ENCODE results near the gene LY9. TPM values are rescaled to one million over a fixed set of nuclear protein-coding genes. Genes with fewer than 3 reads are reported as not detected.

Gene LY9
- total RNA-seq, 1 donor from 2014 or later = 3.2 TPM

DNA sequence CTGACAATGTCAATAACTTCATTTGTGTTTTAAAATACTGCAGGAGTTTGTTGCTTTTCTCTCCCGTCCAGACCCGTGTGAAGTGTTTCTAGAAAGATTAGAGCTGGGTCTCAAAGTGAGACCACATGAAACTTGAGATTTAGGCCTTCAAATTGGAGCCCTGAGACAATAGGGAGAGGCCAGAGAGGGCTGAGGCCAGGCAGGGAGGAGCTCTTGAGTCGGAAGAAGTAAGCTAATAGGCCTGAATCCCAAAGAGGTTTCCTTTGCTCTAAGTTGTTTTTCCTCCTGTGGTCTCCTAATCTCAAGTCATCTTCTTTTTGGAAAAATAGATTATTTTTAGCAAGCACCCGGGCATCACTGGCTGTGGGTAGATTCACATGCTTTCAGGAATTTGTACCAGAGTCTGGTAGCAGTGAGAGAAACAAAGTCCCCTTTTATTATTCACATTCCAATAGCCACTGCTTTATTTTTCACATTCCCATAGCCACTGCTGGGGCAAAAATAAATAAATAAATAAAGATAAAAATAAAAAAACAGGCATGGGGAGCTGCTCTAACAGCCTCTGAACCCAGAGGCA is 41.1 kb downstream of the LY9 start:
- no peak for DNase-seq (ENCODE audit: low spot score)

DNA sequence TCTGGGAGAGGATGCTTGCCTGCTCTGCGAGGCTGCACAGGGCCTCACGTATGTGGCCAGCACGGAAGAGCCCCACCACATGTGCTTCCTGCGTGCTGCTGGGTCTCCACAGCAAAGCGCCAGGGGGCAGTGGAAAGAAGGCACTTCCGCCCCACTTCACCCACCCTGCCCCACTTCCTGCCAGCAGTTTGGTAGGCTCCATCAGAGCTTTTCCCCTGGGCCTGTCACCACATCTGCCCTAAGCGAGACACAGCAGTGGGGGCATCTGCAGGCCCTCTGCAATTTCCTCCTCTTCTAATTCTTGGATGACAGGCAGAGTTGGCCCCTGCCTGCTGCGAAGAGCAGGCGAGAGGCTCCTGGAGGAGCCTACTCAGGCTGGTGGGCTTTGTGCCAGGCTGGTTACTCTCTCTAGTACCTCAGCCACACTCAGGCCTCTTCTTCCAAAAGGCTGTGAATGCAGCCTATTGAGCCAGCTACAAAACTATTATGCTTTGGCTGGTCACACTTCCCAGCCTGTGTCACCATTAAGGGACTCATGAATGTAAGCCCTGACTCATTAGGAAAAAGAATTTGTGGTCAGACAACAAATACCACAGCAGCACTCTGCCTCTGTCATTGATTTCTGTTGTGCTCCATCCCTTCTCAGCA is 41.7 kb downstream of the LY9 start:
- no peak for DNase-seq (ENCODE audit: low spot score)

DNA sequence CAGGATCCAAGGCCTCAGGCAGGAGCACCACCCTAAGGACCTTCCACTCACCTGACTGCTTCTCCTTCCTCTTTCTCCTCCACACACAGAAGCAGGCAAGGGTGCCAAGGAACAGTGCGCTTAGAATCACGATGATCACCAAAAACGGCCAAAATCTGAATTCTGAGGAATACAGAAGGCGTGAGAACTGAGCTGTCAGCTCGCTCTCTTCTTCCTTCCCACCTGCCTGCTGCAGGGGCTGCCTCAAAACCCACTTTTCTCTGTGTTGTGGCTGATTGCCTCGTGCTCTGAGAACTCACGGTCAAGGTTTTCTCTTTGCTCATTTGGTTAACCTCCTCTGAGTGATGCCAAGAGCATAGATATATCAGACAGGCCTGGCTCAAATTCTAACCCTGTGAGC is 42.9 kb downstream of the LY9 start:
- no peak for DNase-seq (ENCODE audit: low spot score)

DNA sequence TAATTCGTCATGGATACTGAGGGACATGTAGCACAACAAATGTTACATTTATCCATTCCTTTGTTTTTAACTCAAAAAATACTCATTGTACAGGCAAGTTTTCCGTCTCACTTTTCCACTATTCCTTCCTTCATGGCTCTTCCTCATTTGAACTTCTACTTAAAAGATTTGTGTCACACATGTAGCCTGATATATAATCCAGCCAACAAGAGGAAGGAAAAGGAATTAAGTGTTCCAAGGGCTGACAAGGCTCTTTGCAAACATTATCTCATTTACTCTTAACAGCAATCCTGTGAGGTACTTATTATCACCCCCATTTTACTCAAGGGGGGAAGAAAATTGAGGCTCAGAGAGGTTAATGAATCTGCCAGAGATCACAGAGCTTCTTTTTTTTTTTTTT is 43.8 kb downstream of the LY9 start:
- no peak for DNase-seq (ENCODE audit: low spot score)

DNA sequence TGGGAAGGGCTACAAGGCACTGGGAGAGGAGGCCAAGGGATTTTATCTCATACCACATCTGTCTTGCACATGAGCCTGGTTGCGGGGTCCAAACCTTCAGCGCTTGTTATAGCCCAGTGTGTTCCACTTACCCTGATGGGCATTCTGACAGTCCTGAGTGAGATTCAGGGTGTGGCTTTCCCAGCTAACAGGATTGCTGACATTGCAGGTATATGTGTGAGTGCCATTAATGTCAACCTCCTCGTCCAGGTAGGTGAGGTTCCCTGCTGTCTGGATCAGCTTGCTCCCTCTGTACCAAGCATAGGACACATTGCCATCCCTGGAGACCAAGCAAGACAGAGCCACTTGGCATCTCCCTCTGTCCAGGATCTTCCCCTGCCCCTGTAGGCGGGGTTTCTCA is 45.1 kb downstream of the LY9 start:
- DNase-seq (ENCODE audit: low spot score) = no peak

DNA sequence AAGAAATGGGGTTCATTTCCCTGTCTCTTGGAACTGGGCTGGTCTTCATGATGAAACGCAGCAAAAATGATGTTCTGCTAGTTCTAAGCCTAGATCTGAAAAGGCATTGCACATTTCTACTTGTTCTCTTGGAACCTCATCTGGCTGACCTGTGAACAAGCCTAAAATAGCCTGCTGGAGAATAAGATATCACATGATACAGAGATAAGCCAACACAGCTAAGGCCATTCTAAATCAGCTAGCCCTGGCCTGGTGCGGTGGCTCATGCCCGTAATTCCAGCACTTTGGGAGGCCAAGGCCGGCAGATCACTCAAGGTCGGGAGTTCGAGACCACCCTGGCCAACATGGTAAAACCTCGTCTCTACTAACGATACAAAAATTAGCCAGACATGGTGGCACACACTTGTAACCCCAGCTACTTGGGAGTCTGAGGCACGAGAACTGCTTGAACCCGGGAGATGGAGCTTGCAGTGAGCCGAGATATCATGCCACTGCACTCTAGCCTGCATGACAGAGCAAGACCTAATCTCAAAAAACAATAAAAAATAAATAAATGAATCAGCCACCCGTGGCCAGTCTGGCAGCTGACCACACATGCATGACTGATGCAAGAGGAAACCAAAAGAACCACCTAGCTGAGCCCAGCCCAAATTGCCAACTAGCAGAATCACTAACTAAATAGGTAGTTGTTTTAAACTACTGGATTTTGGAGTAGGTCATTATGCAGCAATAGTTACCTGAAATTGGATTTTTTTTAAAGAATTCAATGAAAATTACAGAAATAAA is 48.7 kb downstream of the LY9 start:
- DNase-seq (ENCODE audit: low spot score) = no peak

DNA sequence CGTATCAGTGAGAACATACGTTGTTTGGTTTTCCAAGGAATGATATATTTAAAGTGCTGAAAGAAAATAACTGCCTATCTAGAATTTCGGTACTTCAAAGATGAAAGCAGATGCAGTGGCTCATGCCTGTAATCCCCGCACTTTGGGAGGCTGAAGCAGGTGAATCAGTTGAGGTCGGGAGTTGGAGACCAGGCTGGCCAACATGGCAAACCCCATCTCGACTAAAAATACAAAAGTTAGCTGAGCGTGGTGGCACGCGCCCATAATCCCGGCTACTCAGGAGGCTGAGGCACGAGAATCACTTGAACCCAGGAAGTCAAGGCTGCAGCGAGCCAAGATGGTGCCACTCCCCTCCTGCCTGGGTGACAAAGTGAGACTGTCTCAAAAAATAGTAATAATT is 50.3 kb downstream of the LY9 start:
- no peak for DNase-seq (ENCODE audit: low spot score)

DNA sequence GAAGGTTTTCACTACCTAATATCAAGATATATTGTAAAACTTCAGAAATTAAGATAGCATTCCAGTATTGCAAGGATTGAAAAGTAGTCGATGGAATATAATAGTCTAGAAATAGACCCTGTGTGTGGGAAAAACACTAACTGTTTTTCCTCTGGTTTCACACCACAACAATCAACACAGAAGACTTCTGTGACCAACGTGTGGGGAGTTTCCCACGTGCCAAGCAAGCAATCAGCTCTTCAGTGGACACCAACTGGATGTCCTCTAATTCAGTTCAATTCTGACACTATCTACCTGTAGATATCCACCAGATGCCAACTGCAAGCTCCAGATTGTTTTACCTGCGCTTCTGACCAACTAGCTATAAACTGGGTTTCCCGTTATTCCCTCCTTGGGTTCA is 54.6 kb downstream of the LY9 start:
- no peak for DNase-seq (ENCODE audit: low spot score)

DNA sequence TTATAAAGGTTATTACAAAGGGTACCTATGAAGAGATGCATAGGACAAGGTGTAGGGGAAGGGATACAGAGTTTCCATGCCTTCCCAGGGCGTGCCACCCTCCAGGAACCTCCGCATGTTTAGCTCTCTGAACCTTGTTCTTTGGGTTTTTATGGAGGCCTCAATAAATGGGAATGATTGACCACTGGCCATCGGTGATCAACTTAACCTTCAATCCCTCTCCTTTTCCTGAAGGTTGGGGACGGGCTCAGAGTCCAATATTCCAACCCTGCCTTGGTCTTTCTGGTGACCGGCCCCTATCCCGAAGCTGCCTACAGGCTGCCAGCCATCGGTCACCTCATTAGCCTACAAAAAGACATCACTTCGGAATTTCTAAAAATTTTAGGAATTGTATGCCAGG is 55.0 kb downstream of the LY9 start:
- no peak for DNase-seq (ENCODE audit: low spot score)

DNA sequence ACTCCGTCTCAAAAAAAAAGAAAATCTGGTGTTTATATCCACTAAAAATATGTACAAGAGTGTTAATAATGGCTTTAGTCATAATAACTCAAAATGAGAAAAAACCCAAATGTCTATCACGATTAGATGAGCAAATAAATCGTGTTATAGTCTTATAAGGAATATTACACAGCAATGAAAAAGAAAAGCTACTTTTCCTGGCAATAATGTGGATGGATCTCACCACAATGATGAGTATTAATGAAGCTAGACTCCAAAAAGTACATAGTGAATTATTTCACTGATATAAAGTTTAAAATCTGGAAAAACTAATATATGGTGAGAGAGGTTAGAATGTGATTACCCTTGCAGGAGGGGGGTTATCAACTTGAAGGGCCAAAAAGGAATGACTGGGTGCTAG is 57.0 kb downstream of the LY9 start:
- DNase-seq (ENCODE audit: low spot score) = no peak

DNA sequence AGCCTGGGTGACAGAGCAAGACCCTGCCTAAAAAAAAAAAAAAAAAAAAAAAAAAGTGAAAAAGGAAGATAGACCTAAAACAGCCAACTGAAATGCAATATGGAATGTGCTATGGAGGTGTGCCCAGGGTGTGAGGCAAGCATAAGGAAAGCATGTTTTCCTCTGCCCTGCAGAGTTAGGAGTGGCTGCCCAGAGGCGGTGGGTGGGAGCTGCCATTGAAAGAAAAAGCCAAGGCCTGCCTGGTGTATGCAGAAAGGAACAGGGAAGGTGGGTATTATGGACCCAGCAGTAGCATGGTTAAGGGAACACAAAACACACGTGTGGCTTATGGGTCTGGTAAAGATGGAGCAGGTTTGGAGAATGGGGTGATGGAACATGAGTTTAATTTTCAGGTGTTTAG is 57.8 kb downstream of the LY9 start:
- no peak for DNase-seq (ENCODE audit: low spot score)

DNA sequence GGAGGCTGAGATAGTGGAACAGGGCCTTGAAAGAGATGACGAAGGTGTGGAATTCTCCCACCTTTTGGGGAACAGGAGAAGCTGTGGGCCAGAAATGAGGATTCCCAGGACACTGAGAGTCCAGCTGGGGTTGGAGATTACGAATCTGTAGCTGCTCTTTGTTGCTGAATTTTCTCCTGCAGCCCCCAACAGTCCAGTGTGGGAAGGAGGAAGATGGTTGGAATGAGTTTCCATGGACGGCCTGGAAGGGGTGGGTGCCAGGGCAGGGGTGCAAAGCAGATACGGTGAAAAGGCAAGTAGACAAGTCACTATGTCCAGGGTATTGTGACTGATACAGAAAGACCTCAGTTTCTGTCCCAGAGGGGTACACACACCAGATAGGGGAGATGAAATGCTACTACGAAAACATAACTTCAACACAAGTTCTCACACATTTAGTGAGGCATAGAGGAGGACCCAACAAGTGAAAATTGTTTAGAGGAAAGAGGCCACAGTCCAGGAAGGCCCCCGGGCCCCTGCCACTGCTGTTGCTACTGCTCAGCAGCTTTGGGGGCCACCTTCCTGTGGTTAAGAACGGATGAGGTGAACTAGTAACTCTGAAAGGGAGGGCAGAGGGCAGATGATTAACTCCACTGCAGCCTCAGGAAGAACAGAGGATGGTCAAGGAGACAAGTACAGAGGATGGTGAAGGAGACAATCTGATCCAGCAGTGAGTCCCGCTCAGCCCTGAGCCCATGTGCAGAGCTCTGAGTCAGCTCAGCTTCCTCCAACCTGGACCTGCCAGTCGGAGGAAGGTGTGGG is 59.4 kb downstream of the LY9 start:
- no peak for DNase-seq (ENCODE audit: low spot score)

DNA sequence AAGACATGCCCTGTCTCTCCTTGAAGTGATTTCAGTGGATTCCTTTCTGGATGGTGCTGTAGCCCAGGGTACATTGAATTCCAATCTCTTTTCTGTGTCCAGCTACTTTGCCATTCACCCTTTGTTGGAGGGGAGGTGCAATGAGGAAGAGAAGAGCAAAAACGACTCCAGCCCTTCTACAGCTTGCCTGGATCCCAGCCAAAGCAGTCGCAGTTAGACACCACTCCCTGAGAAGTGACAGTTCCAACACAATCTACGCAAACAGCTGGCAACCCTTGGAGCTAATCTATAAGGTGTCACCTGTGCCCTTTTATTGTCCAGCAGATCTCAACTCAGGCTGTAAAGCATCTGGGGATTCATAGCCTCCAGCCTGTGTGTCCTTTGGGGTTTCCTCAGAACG is 62.1 kb downstream of the LY9 start:
- DNase-seq (ENCODE audit: low spot score) = no peak

DNA sequence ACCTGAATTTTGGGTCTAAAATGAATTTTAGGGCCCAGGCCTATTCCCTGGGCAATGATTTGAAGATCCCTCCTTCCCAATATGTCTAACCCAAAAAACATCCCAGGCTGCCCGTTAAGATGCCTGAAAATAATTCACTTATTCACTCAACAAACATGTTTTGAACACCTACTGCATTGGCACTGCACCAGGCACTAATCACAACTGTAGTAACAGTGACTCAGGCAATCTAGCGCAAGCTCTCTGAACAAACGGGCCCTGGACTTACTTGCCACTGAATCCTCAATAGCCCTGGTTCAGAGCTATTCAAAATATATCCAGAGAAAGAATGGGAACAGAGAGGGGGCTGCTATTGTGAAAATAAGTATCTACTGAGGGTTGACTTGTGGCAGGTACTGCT is 62.5 kb downstream of the LY9 start:
- DNase-seq (ENCODE audit: low spot score) = no peak

DNA sequence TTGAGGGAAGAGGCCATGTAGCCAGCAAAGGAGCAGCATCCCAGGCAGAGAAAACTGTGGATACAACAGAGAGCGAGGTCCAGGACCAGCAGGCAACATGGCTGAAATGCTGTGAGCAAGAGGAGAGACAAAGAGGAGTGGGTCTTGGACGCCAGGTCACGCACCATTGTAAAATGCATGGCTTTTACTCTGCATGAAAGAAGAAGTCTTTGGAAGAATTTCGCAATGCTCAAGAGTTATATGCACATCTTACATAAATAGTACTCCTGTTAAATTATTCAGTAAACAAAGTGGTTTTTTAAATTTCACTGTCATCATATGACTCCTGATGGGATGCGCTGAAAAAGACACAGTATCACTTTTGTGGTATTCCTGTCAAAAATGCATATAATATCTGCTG is 63.2 kb downstream of the LY9 start:
- DNase-seq (ENCODE audit: low spot score) = no peak

DNA sequence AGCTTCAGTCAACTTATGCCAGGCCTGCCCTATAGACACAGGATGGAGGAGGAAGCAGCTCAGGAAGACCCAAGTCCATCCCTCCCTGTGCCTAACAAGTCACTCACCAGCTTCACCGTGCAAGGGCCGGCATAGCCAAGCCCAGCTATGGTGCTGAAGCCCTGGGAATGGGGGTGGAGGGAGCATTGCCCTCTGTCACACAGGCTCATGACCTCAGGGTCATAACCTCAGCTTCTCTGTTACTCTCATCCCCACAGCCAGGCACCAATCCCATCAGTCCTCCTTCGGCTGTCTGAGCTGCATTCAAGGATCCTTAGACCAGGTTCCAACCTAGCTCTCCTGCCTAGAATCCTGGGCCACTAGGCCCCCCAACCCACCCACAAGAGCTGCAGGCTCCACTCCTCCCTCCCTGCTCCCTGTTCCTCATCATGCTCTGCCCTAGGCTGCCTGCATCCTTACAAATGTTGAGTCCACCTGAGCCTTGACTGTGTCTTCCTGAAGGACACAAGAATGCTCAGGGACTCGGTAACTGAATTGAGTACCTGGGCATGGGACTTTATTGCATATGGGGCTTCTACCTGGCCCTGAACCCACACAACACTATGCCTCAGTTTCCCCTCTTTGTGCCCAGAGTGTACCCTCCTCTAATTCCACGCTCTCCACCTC is 65.0 kb downstream of the LY9 start:
- DNase-seq (ENCODE audit: low spot score) = no peak

DNA sequence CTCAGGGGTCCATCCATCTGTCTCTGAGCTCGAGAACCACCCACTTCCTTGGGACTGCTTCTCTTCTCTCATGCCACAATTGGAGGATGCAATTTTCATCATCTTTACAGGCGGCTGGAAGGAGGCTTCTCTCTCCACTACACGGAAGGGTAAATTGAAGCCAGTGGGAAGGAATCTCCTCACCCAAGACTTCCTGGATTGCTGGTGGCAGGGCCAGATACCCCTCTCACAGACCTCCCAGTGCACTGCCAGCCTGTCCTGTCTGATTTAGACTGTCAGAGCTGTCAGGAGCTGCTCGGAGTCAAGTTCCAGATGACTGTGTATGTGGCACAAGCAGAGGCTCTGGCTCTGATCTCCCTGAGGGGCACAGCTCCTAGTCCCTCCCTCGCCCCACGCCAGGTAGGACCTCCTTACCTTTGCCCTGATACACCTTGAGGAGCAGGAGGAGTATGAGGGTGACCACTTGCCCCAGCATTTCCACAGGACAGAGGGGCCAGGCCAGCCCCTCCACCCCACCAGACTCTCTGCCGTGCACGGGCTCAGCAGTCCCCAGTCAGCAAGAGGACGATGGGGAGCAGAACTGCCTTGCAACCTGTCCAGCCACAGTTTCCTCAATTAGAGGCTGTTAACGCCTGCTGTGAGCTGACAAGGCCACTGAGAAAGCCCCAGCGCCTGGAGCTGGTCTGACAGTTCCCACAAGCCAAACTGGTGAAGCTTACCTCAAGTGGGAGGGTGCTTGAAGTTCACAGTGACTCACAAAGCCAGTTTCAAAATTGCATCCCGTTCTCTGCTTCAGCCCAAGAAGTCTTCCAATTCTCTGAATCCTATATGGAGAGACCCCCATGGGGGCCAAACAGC is 66.5 kb downstream of the LY9 start, which contains the start of gene CD244:
TSS of gene CD244 (minus strand) at position 685 of the 858 bp plus-strand sequence. CDS start at position 475, 210 bp downstream.
- peak; percentile 63 for DNase-seq (ENCODE audit: low spot score)

DNA sequence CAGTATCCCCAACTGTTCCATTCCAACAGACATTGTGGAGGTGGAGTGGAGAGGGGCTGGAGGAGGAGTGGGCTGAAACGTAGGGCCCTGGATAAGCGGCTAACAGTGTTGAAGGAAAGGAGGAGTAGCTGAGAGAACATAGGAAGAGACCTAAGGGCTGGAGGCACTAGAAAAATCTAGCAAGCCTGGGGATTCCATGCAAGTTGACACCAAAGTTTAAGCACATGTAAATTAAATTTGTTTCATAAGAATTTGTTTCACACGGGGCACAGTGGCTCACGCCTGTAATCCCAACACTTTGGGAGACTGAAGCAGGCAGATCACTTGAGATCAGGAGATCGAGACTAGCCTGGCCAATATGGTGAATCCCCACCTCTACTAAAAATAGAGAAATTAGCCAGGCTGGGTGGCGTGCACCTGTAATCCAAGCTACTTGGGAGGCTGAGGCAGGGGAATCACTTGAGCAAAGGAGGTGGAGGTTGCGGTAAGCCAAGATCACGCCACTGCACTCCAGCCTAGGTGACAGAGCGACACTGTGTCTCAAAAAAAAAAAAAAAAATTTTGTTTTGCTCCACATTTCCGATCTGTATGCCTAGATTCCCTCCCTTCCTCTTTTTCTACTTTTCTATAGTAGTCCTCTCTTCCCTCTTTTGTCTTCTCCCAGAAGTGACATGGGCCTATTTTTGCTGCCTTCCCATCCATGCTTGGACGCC is 67.2 kb downstream of the LY9 start:
- no peak for DNase-seq (ENCODE audit: low spot score)

DNA sequence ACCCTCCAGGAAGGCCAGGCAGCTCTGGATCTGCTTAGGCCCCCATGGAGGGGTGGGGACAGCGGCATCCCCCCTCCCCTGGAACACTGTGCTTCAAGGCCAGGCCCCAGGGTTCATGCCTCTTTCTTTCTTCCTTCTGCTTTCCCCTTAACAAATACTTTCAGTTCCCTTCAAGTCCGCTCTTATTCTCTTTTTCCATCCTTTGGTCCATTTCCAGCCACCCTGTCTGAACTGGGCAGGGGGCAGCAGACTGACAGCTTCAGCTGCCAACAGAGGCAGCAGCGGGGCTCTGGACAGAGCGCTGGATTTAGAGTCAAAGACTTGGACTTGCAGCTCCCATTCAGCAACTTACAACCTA is 67.8 kb downstream of the LY9 start:
- DNase-seq (ENCODE audit: low spot score) = no peak

DNA sequence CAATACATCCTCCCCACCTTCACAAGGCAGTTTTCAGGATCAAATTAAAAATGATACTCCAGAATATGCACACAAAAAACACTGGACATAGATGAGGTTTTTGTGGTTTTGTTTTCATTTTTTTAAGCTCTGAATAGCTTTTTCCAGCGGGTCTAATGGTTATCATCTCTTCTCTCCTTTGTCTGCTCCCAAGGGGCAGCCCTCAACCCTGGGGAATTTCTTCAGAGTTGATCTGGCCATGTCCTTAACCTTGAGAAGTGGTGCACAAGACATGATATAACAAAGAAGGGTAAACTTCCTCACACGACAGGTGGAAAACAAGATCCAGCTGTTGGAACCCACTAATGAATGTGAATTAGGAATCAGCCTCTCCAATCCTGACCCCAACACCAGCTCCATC is 68.2 kb downstream of the LY9 start:
- DNase-seq (ENCODE audit: low spot score) = no peak

Data from ureter (tissue), 1 donor.